Activated CD4-positive, alpha-beta T cell treated with anti-CD3 and anti-CD28 coated beads, Interleukin-2, amount 50 U/mL, for 1 hour (primary cell): ENCODE measurements around the gene ARHGEF33.

Experiments used
- DNase-seq: peaks from one replicate; pipeline ENCODE4 v3.0.0-alpha.2; 2020

The ARHGEF33 gene

DNA sequence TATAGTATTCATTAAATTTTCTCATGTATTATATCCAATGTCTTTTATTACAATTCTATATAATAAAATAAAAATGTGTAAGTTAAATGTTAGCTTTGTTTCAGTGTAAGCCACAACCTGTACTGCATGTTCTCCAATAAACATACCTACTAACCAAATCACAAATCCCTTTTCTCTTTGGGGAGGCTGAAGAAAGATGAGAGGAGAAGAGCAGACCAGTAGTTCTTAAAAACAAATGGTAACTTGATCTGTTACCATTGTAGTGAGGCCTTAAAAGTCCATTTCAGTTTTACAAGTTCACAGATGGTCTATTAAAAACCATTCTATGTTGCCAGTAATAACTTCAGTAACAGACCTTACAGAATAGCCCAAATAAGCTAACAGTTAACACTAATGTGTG is 130.7 kb downstream of the ARHGEF33 start:
- DNase-seq = no peak

DNA sequence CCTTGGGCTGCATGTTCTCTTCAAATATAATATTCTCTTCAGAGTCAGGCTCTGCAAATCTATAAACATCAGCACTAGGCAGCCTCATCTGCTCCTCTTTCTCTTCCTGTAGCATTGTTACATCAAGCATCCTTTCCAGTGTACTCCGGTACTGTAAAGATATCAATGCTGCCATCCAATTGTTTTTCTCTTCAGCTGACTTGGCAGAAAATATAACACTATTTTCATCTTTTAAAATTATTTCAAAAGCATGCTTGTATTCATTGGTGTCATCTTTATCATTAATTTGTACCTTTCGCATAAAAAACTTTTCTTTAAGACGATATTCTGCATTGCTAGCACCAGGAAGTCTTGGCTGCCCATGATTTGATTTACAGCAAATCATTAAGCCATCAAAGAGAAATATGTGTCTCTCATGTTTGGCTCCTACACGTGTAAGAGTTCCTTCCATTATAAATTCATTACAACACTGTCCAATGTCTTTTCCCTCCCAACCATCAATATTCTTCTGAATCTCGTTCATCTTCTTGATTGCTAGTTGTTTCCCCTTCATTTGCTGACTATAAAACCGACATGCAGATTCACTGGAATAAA is 133.1 kb downstream of the ARHGEF33 start:
- no peak for DNase-seq

DNA sequence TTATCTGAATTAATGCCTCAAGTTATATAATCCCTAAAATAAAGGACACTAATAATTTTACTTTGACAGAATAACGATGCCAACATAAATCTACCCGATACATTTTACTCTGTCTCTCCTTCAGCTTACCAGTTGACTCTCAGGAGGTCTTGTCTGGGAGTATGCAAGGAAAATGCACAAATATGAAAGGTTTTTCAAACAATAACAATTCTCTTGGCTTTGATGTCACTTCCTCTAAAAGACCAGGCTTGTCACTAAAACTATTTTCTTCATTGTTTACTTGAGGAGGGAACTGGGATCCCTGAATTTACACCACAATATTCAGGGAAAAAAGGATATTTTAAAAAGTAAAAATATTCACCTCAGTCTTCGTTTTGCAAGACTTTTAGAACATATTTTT is 134.0 kb downstream of the ARHGEF33 start:
- DNase-seq = no peak

DNA sequence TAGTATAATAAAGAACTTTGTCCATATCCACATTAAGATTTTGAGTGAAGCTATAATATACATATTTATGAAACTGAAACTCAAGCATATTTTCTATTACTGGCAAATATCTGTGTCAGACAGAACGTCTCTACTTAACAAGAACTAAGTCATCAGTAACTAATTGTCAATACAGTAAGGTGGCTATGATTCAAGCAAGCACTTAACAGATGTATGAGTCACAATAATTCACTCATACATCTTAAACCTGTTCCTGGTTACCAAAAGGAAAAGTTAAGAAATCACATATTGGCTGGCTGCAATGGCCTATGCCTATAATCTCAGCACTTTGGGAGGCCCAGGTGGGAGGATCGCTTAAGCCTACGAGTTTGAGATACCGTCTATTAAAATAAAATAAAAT is 135.2 kb downstream of the ARHGEF33 start:
- no peak for DNase-seq
